Trophoblast cell (in vitro differentiated cells and primary cell): ENCODE results near the gene RASGRF1.

Experiments used
- DNase-seq, 2 donors: peaks; one replicate each; pipeline ENCODE4 v3.0.0-alpha.2; 2016
- H2AFZ ChIP-seq: 2 replicates; pipeline ENCODE4 v1.6.1; 2013; ENCODE audit warnings: low read length, moderate library complexity, mild to moderate bottlenecking; ENCODE audit not compliant: insufficient read depth, poor library complexity
- H2AK5ac ChIP-seq: 2 replicates; pipeline ENCODE4 v1.6.1; 2013; ENCODE audit warnings: mild to moderate bottlenecking, low read length
- H2BK120ac ChIP-seq: 2 replicates; pipeline ENCODE4 v1.6.1; 2013; ENCODE audit warnings: low read length, mild to moderate bottlenecking, moderate library complexity; ENCODE audit not compliant: insufficient read depth, poor library complexity
- H2BK12ac ChIP-seq: 2 replicates; pipeline ENCODE4 v1.6.1; 2013; ENCODE audit warnings: mild to moderate bottlenecking, low read length, moderate library complexity
- H2BK5ac ChIP-seq: 2 replicates; pipeline ENCODE4 v1.6.1; 2013; ENCODE audit warnings: low read length, low read depth, moderate library complexity, mild to moderate bottlenecking; ENCODE audit not compliant: poor library complexity
- H3K14ac ChIP-seq: 2 replicates; pipeline ENCODE4 v1.6.1; 2013; ENCODE audit warnings: mild to moderate bottlenecking, low read length
- H3K18ac ChIP-seq: 2 replicates; pipeline ENCODE4 v1.6.1; 2013; ENCODE audit warnings: mild to moderate bottlenecking, low read length
- H3K23ac ChIP-seq: 2 replicates; pipeline ENCODE4 v1.6.1; 2013; ENCODE audit warnings: low read length
- H3K27ac ChIP-seq: 2 replicates; pipeline ENCODE4 v1.5.1; 2013; ENCODE audit warnings: low read depth, mild to moderate bottlenecking, inconsistent platforms, low read length, moderate library complexity
- H3K27me3 ChIP-seq: 2 replicates; pipeline ENCODE4 v1.6.1; 2013; ENCODE audit warnings: inconsistent platforms, mild to moderate bottlenecking, low read length, moderate library complexity; ENCODE audit not compliant: insufficient read depth
- H3K36me3 ChIP-seq, 2 experiments: 1 replicate in 1 of 2; 2 replicates in 1 of 2; pipeline ENCODE4 v1.6.1; 2013; ENCODE audit warnings: low read length in 2 of 2, mild to moderate bottlenecking in 2 of 2, moderate library complexity in 1 of 2; ENCODE audit not compliant: insufficient read depth in 2 of 2, control insufficient read depth in 1 of 2
- H3K4ac ChIP-seq: 2 replicates; pipeline ENCODE4 v1.6.1; 2013; ENCODE audit warnings: low read depth, mild to moderate bottlenecking, low read length, moderate library complexity
- H3K4me1 ChIP-seq, 2 experiments: 1 replicate in 1 of 2; 2 replicates in 1 of 2; pipeline ENCODE4 v1.6.1; 2013; ENCODE audit warnings: low read length in 2 of 2, mild to moderate bottlenecking in 2 of 2, moderate library complexity in 1 of 2; ENCODE audit not compliant: insufficient read depth in 2 of 2, control insufficient read depth in 1 of 2
- H3K4me2 ChIP-seq: 2 replicates; pipeline ENCODE4 v1.6.1; 2013; ENCODE audit warnings: inconsistent platforms, mild to moderate bottlenecking, low read length, moderate library complexity
- H3K4me3 ChIP-seq: 2 replicates; pipeline ENCODE4 v1.5.1; 2013; ENCODE audit warnings: mild to moderate bottlenecking, low read depth, low read length, inconsistent platforms
- H3K79me1 ChIP-seq: one replicate; pipeline ENCODE4 v1.6.1; 2013; ENCODE audit warnings: low read length
- H3K79me2 ChIP-seq: 2 replicates; pipeline ENCODE4 v1.6.1; 2013; ENCODE audit warnings: low read length, mild to moderate bottlenecking; ENCODE audit not compliant: control insufficient read depth, insufficient read depth, poor library complexity
- H3K9ac ChIP-seq: 2 replicates; pipeline ENCODE4 v1.6.1; 2013; ENCODE audit warnings: mild to moderate bottlenecking, low read length
- H3K9me3 ChIP-seq: 2 replicates; pipeline ENCODE4 v1.6.1; 2013; ENCODE audit warnings: low read depth, mild to moderate bottlenecking, control low read depth, inconsistent platforms, low read length; ENCODE audit not compliant: insufficient read depth
- H4K12ac ChIP-seq: 2 replicates; pipeline ENCODE4 v1.6.1; 2013; ENCODE audit warnings: low read depth, mild to moderate bottlenecking, low read length, moderate library complexity
- H4K8ac ChIP-seq: 2 replicates; pipeline ENCODE4 v1.6.1; 2013; ENCODE audit warnings: low read depth, mild to moderate bottlenecking, low read length, moderate library complexity
- H4K91ac ChIP-seq: one replicate; pipeline ENCODE4 v1.6.1; 2013; ENCODE audit warnings: low read depth, mild to moderate bottlenecking, low read length, moderate library complexity
- WGBS: extraction: QIAGEN DNeasy Blood & Tissue Kit; methylation state at CpG from one replicate; pipeline ENCODE4 v1.1.7; 2013; ENCODE audit warnings: missing lambda C conversion rate; ENCODE audit not compliant: insufficient read length, insufficient coverage; ENCODE audit errors: extremely low coverage; 5-methylcytosine and 5-hydroxymethylcytosine counted together

Gene RASGRF1

GRCh38 chr15:79078763-79079410, 11.7 kb downstream of the RASGRF1 start:
- H3K23ac ChIP-seq: no peak overlapping the region
- H2AK5ac ChIP-seq: no peak overlapping the region
- no peaks in the 10 kb centered on the region for H3K27me3 ChIP-seq
- DNase-seq: no peak
- H2AFZ ChIP-seq: no peak overlapping the region
- H4K8ac ChIP-seq: no peak overlapping the region
- peak overlapping the region; percentile 39 for H3K4me3 ChIP-seq
- no peaks in the 10 kb centered on the region for H3K36me3 ChIP-seq
- H3K27ac ChIP-seq: no peak overlapping the region
- no peaks in the 10 kb centered on the region for H3K79me1 ChIP-seq
- H2BK120ac ChIP-seq: no peak overlapping the region
- H3K4me2 ChIP-seq: no peak overlapping the region
- H3K18ac ChIP-seq: no peak overlapping the region
- H3K14ac ChIP-seq: no peak overlapping the region
- H3K4me1 ChIP-seq: peaks cover 0 to 3% of the 10 kb centered on the region in 2 experiments
- H2BK12ac ChIP-seq: no peak overlapping the region
- no CpG with 5 or more reads among the region's 11 CpGs for WGBS
- no peak overlapping the region for H2BK5ac ChIP-seq
- H3K9me3 ChIP-seq: peaks cover 5% of the 10 kb centered on the region
- no peak overlapping the region for H4K12ac ChIP-seq
- H3K79me2 ChIP-seq: no peaks in the 10 kb centered on the region
- no peak overlapping the region for H4K91ac ChIP-seq
- no peak overlapping the region for H3K4ac ChIP-seq
- H3K9ac ChIP-seq: no peak overlapping the region

GRCh38 chr15:79078003-79078402, 12.6 kb downstream of the RASGRF1 start:
- Histone ChIP-seq H3K4me3 (no peak overlapping the region), H3K27ac (no peak overlapping the region), H2BK120ac (no peak overlapping the region), H3K9ac (no peak overlapping the region), H3K9me3 (peaks cover 5% of the 10 kb centered on the region), H2AFZ (no peak overlapping the region), H3K14ac (no peak overlapping the region), H4K91ac (no peak overlapping the region), H3K36me3 (no peaks in the 10 kb centered on the region), H2BK12ac (no peak overlapping the region), H4K12ac (no peak overlapping the region), H3K4me1 (peaks cover 0 to 3% of the 10 kb centered on the region in 2 experiments), H3K79me1 (no peaks in the 10 kb centered on the region), H2AK5ac (no peak overlapping the region), H3K4ac (no peak overlapping the region), H3K4me2 (no peak overlapping the region), H3K23ac (no peak overlapping the region), H4K8ac (no peak overlapping the region), H2BK5ac (no peak overlapping the region), H3K18ac (no peak overlapping the region), H3K27me3 (no peaks in the 10 kb centered on the region), H3K79me2 (no peaks in the 10 kb centered on the region)
- WGBS: no CpG with 5 or more reads among the region's 5 CpGs
- DNase-seq: no peak

- Histone ChIP-seq H3K18ac (no peak overlapping the region), H2BK5ac (no peak overlapping the region), H2BK120ac (no peak overlapping the region), H3K14ac (no peak overlapping the region), H4K12ac (no peak overlapping the region), H3K4ac (no peak overlapping the region), H3K4me3 (no peak overlapping the region), H3K9ac (no peak overlapping the region), H3K9me3 (peaks cover 3% of the 10 kb centered on the region), H3K4me2 (no peak overlapping the region), H3K4me1 (peaks cover 0 to 3% of the 10 kb centered on the region in 2 experiments), H3K27me3 (no peaks in the 10 kb centered on the region), H2AFZ (no peak overlapping the region), H4K91ac (no peak overlapping the region), H3K27ac (no peak overlapping the region), H3K23ac (no peak overlapping the region), H3K79me2 (no peaks in the 10 kb centered on the region), H4K8ac (no peak overlapping the region), H2AK5ac (no peak overlapping the region), H3K79me1 (no peaks in the 10 kb centered on the region), H2BK12ac (no peak overlapping the region), H3K36me3 (no peaks in the 10 kb centered on the region)
- no CpG with 5 or more reads among the region's 6 CpGs for whole genome bisulfite sequencing
- no peak for DNase-seq
Measured at GRCh38 chr15:79076661-79077060, 13.9 kb downstream of the RASGRF1 start.

GRCh38 chr15:79075256-79075655, 15.3 kb downstream of the RASGRF1 start:
- Histone ChIP-seq H4K12ac (no peak overlapping the region), H4K91ac (no peak overlapping the region), H3K14ac (no peak overlapping the region), H3K9ac (no peak overlapping the region), H2BK12ac (no peak overlapping the region), H2AFZ (no peak overlapping the region), H2AK5ac (no peak overlapping the region), H3K18ac (no peak overlapping the region), H3K4me3 (no peak overlapping the region), H4K8ac (no peak overlapping the region), H3K23ac (no peak overlapping the region), H3K4ac (no peak overlapping the region), H3K4me1 (peaks cover 0 to 3% of the 10 kb centered on the region in 2 experiments), H2BK120ac (no peak overlapping the region), H3K27ac (no peak overlapping the region), H3K9me3 (peaks cover 3% of the 10 kb centered on the region), H3K27me3 (no peaks in the 10 kb centered on the region), H3K79me1 (no peaks in the 10 kb centered on the region), H3K4me2 (no peak overlapping the region), H3K79me2 (no peaks in the 10 kb centered on the region), H3K36me3 (no peaks in the 10 kb centered on the region), H2BK5ac (no peak overlapping the region)
- WGBS: no CpG with 5 or more reads among the region's 2 CpGs
- DNase-seq: no peak
